K562 (cell line): Measurements from ENCODE around the gene PPM1L. TPM values are rescaled to one million over a fixed set of nuclear protein-coding genes. Genes with fewer than 3 reads are reported as not detected.

Experiments used
- ATAC-seq: fragments of 200-7000 bp; cut with Tn5 transposase; 3 replicates; pipeline ENCODE4 v1.9.1; 2020; ENCODE audit warnings: moderate library complexity
- BruUV-seq: library from RNA; stranded (reverse); fragments of 400-500 nt; replicated peaks from 2 replicates; lab custom pipeline; 2021; lab: Mats Ljungman, UMichigan
- CTCF ChIA-PET: fragments of 300-600 bp; formaldehyde crosslinking; extraction: SDS; loops from one replicate; lab custom pipeline; 2021; ENCODE audit warnings: low intra/inter-chr PET ratio; lab: Yijun Ruan, JAX
- POLR2A ChIA-PET: fragments of 300-600, 350-650 bp; sonication (Branson Sonifier 250); formaldehyde crosslinking; extraction: SDS; loops from one replicate; lab custom pipeline; 2021; ENCODE audit warnings: antibody characterized with exemption, inconsistent platforms; lab: Yijun Ruan, JAX
- DNase-seq, 4 experiments: peaks; one replicate each; pipeline versions ENCODE4 v3.0.0 to v3.0.0-alpha.2; 2011 to 2018; ENCODE audit warnings: low spot score in 3 of 4, mixed read lengths in 3 of 4; ENCODE audit errors: extremely low read depth in 1 of 4
- FAIRE-seq: peaks from 2 replicates; lab custom pipeline; 2011; peaks lifted over from hg19 to GRCh38; lab: Jason Lieb, UNC
- H2AFZ ChIP-seq: 2 replicates; pipeline ENCODE4 v1.6.0; 2011; ENCODE audit warnings: low read depth, low read length, control low read depth, inconsistent platforms
- H3K27ac ChIP-seq: fragments of 200-600 bp; 3 replicates; pipeline ENCODE4 v1.8.0; 2011; ENCODE audit warnings: low read depth, mild to moderate bottlenecking, control low read depth, inconsistent platforms, low read length, moderate library complexity, mixed read lengths; ENCODE audit errors: extremely low read depth
- H3K27me3 ChIP-seq, 2 experiments: fragments of 300-600 bp in 1 of 2; 2 replicates in 1 of 2; 3 replicates in 1 of 2; pipeline versions ENCODE4 v1.6.0 to v1.8.0; 2011; ENCODE audit warnings: inconsistent platforms in 2 of 2, low read length in 2 of 2, mild to moderate bottlenecking in 1 of 2, mixed read lengths in 1 of 2, moderate library complexity in 1 of 2; ENCODE audit not compliant: control insufficient read depth in 2 of 2, insufficient read depth in 2 of 2
- H3K36me3 ChIP-seq: fragments of 300-600 bp; 3 replicates; pipeline ENCODE4 v1.8.0; 2011; ENCODE audit warnings: mild to moderate bottlenecking, low read length, inconsistent platforms; ENCODE audit not compliant: control insufficient read depth, insufficient read depth
- H3K4me1 ChIP-seq, 2 experiments: fragments of 200-600 bp in 1 of 2; replicated peaks in 1 of 2; 2 replicates in 1 of 2; 3 replicates in 1 of 2; pipeline versions ENCODE4 v1.5.1 to v1.8.0; 2011; ENCODE audit warnings: inconsistent platforms in 2 of 2, low read length in 2 of 2, mild to moderate bottlenecking in 1 of 2, mixed read lengths in 1 of 2, moderate library complexity in 1 of 2; ENCODE audit not compliant: control insufficient read depth in 2 of 2, insufficient read depth in 2 of 2
- H3K4me2 ChIP-seq: 2 replicates; pipeline ENCODE4 v1.6.1; 2011; ENCODE audit warnings: low read length, control low read depth, inconsistent platforms, mixed read lengths; ENCODE audit not compliant: insufficient read depth
- H3K4me3 ChIP-seq: fragments of 200-600 bp; sonication (generic), shearing (Covaris generic); 2 replicates; pipeline ENCODE4 v1.5.1; 2016; ENCODE audit warnings: control low read depth, inconsistent platforms
- H3K79me2 ChIP-seq: fragments of 200-600 bp; 3 replicates; pipeline ENCODE4 v1.8.0; 2011; ENCODE audit warnings: low read length, inconsistent platforms; ENCODE audit not compliant: control insufficient read depth, insufficient read depth
- H3K9ac ChIP-seq, 2 experiments: 2 replicates each; pipeline versions ENCODE4 v1.6.0 to v1.6.1; 2011; ENCODE audit warnings: low read depth in 2 of 2, low read length in 2 of 2, control low read depth in 1 of 2, inconsistent platforms in 1 of 2, mild to moderate bottlenecking in 1 of 2, mixed read lengths in 1 of 2; ENCODE audit not compliant: insufficient read depth in 1 of 2
- H3K9me1 ChIP-seq: one replicate; pipeline ENCODE4 v1.6.0; 2011; ENCODE audit warnings: inconsistent platforms, mild to moderate bottlenecking, low read length, moderate library complexity; ENCODE audit not compliant: control insufficient read depth, insufficient read depth
- H3K9me3 ChIP-seq: replicated peaks from 2 replicates; pipeline ENCODE4 v1.5.1; 2011; ENCODE audit warnings: low read depth, low read length, inconsistent platforms; ENCODE audit not compliant: control insufficient read depth, insufficient read depth
- H4K20me1 ChIP-seq: replicated peaks from 2 replicates; pipeline ENCODE4 v1.6.1; 2011; ENCODE audit warnings: low read length, inconsistent platforms, mixed read lengths; ENCODE audit not compliant: control insufficient read depth, insufficient read depth
- RBM15 ChIP-seq: fragments of 200-400 bp; formaldehyde crosslinking; IDR thresholded peaks from 2 replicates; pipeline ENCODE4 v1.6.1; 2018; ENCODE audit warnings: mild to moderate bottlenecking, low read length, moderate library complexity; ENCODE audit not compliant: insufficient read depth
- SIRT6 ChIP-seq: IDR thresholded peaks from one replicate; pipeline ENCODE4 v1.6.1; 2012; ENCODE audit warnings: low read depth, mild to moderate bottlenecking, control low read depth, inconsistent platforms, low read length, moderate library complexity
- SNIP1 ChIP-seq: fragments of 450-650 bp; IDR thresholded peaks from 2 replicates; pipeline ENCODE4 v1.7.1; 2017; ENCODE audit warnings: low read depth, mild to moderate bottlenecking
- ZNF592 ChIP-seq: fragments of 450-650 bp; IDR thresholded peaks from 2 replicates; pipeline ENCODE4 v1.6.1; 2017; ENCODE audit warnings: antibody characterized with exemption, mild to moderate bottlenecking
- ZNF740 ChIP-seq, 3 experiments: fragments of 200-800 bp in 1 of 3; sonication (Bioruptor generic) in 1 of 3; sonication (generic) in 1 of 3; formaldehyde crosslinking in 1 of 3; IDR thresholded peaks; 2 replicates each; pipeline versions ENCODE4 v1.6.1 to v1.8.0; 2016 to 2022; ENCODE audit warnings: mild to moderate bottlenecking in 2 of 3, missing compliant biosample characterization in 2 of 3, missing genetic modification characterization in 2 of 3, missing genetic modification reagents in 1 of 3
- WGBS: fragments of 100-300 bp; shearing (Covaris generic); methylation state at CpG from one replicate; pipeline ENCODE4 v1.1.6; 2016; ENCODE audit warnings: low coverage, mixed read lengths; ENCODE audit not compliant: insufficient coverage; ENCODE audit errors: missing lambda C conversion rate; 5-methylcytosine and 5-hydroxymethylcytosine counted together
- in situ Hi-C: fragments of 300-500 bp; cut with MboI; formaldehyde crosslinking; loops from 4 replicates; pipeline ENCODE4 v1.15.0; 2018; ENCODE audit warnings: inconsistent platforms, mixed read lengths
- intact Hi-C: fragments of 100-400 bp; cut with micrococcal nuclease; formaldehyde crosslinking; loops from 2 replicates; pipeline ENCODE4 v1.14.2; 2022
- polyA plus RNA-seq, 8 experiments: library from polyadenylated mRNA; depleted of rRNA in 4 of 8; stranded (reverse) in 5 of 8; unstranded in 3 of 8; fragments of >200 nt; fragmentation: Nextera tagmentation in 2 of 8; fragmentation: Illumina TruSeq in 1 of 8; extraction: Ambion mirVana in 2 of 8; extraction: Trizol in 1 of 8; gene quantifications; 2 replicates each; pipeline versions ENCODE4 v1.2.1 to v1.2.3, GENCODE V29; 2011 to 2014; ENCODE audit warnings: inconsistent platforms in 1 of 8, missing spikeins in 1 of 8
- total RNA-seq, 7 experiments: library from RNA; depleted of rRNA in 6 of 7; stranded (reverse); fragments of >200 nt in 6 of 7; fragmentation: Illumina TruSeq in 2 of 7; extraction: Trizol in 2 of 7; gene quantifications; 2 replicates each; pipeline versions ENCODE4 v1.2.1 to v1.2.3, GENCODE V29; 2011 to 2021; ENCODE audit warnings: low replicate concordance in 1 of 7

PPM1L gene
- total and polyA plus RNA-seq, 9 of the 15 experiments (the other 6 are each of a cell fraction or from before 2014, with no cell fraction given): 0.01 to 0.41 (median 0.14) TPM

- Histone ChIP-seq H4K20me1 (no peaks in the 10 kb centered on the region), H3K27ac (no peak overlapping the region), H3K4me2 (no peak overlapping the region), H3K4me1 (peaks cover 0 to 10% of the 10 kb centered on the region in 2 experiments; a peak in 2 of 5 replicates), H3K79me2 (no peaks in the 10 kb centered on the region), H3K9ac (no peak overlapping the region), H3K9me3 (no peaks in the 10 kb centered on the region), H3K4me3 (no peak overlapping the region), H3K9me1 (no peaks in the 10 kb centered on the region), H2AFZ (no peak overlapping the region), H3K36me3 (no peaks in the 10 kb centered on the region), H3K27me3 (peaks cover 6 to 20% of the 10 kb centered on the region in 2 experiments; a peak in 3 of 5 replicates)
- no TSS peak for BruUV-seq
- ChIA-PET CTCF (no interaction called here), POLR2A (no interaction called here)
- in situ Hi-C loops (no loop called here), intact Hi-C loops (no loop called here)
- ATAC-seq (no peak), FAIRE-seq (no peak), DNase-seq (no peak)
- TF ChIP-seq SNIP1: no peak
- no peak for TF ChIP-seq ZNF740 (CRISPR knock-in tag; IDR thresholded peaks at IDR 0.05)
- TF ChIP-seq ZNF740 (tag; IDR thresholded peaks at IDR 0.05): no peak
- TF ChIP-seq SIRT6: no peak
- no peak for TF ChIP-seq RBM15
- TF ChIP-seq ZNF592: no peak
- 0% methylated on average over 1 of the region's 1 CpG for WGBS
Measured at GRCh38 chr3:161107311-161107710, 351.3 kb downstream of the PPM1L start.
